IMR-90 (cell line): ENCODE data around the gene FYB2. TPM values are rescaled to one million over a fixed set of nuclear protein-coding genes. Genes with fewer than 3 reads are reported as not detected.

Experiments
- ATAC-seq: fragments of 200-7000 bp; cut with Tn5 transposase; 2 replicates; pipeline ENCODE4 v1.9.1; 2020; ENCODE audit warnings: low read depth, mild to moderate bottlenecking, moderate library complexity
- BruUV-seq: library from RNA; stranded (reverse); fragments of 400-500 nt; replicated peaks from 2 replicates; lab custom pipeline; 2021; lab: Mats Ljungman, UMichigan
- CTCF ChIA-PET: fragments of 300-600 bp; formaldehyde crosslinking; extraction: SDS; loops from one replicate; lab custom pipeline; 2021; ENCODE audit warnings: antibody characterized with exemption; lab: Yijun Ruan, JAX
- POLR2A ChIA-PET: fragments of 300-600 bp; sonication (Branson Sonifier 250); formaldehyde crosslinking; loops from one replicate; lab custom pipeline; 2022; ENCODE audit warnings: antibody characterized with exemption; ENCODE audit not compliant: unreplicated experiment; lab: Charles Lee
- DNase-seq: peaks from one replicate; pipeline ENCODE4 v3.0.0; 2013
- H2AFZ ChIP-seq: replicated peaks from 2 replicates; pipeline ENCODE3; 2013; ENCODE audit warnings: low read length, mild to moderate bottlenecking; ENCODE audit not compliant: poor library complexity
- H2AK5ac ChIP-seq: 2 replicates; pipeline ENCODE4 v1.6.1; 2013; ENCODE audit warnings: low read depth, low read length, inconsistent platforms
- H2AK9ac ChIP-seq: replicated peaks from 2 replicates; pipeline ENCODE3; 2013; ENCODE audit warnings: mild to moderate bottlenecking, low read depth, low read length, moderate library complexity; ENCODE audit not compliant: poor library complexity
- H2BK120ac ChIP-seq: 2 replicates; pipeline ENCODE4 v1.6.1; 2013; ENCODE audit warnings: low read depth, low read length, inconsistent platforms
- H2BK15ac ChIP-seq: 3 replicates; pipeline ENCODE4 v1.6.1; 2013; ENCODE audit warnings: low read depth, low read length, inconsistent platforms
- H2BK20ac ChIP-seq: 2 replicates; pipeline ENCODE4 v1.6.1; 2013; ENCODE audit warnings: low read depth, mild to moderate bottlenecking, inconsistent platforms, low read length, moderate library complexity
- H2BK5ac ChIP-seq: 2 replicates; pipeline ENCODE4 v1.6.1; 2013; ENCODE audit warnings: mild to moderate bottlenecking, low read depth, low read length, inconsistent platforms; ENCODE audit not compliant: poor library complexity, severe bottlenecking
- H3K14ac ChIP-seq: replicated peaks from 2 replicates; pipeline ENCODE4 v1.6.1; 2013; ENCODE audit warnings: low read depth, low read length, inconsistent platforms
- H3K18ac ChIP-seq: 2 replicates; pipeline ENCODE4 v1.6.1; 2013; ENCODE audit warnings: low read depth, low read length, control low read depth
- H3K23ac ChIP-seq: 2 replicates; pipeline ENCODE4 v1.6.1; 2013; ENCODE audit warnings: low read depth, low read length, inconsistent platforms
- H3K27ac ChIP-seq: 2 replicates; pipeline ENCODE4 v1.5.1; 2013; ENCODE audit warnings: mild to moderate bottlenecking, control low read depth, low read length; ENCODE audit not compliant: insufficient read depth
- H3K27me3 ChIP-seq: 2 replicates; pipeline ENCODE4 v1.6.1; 2013; ENCODE audit warnings: low read length; ENCODE audit not compliant: control insufficient read depth, insufficient read depth
- H3K36me3 ChIP-seq: 2 replicates; pipeline ENCODE4 v1.6.1; 2013; ENCODE audit warnings: low read length, mixed read lengths; ENCODE audit not compliant: control insufficient read depth, insufficient read depth
- H3K4ac ChIP-seq: 2 replicates; pipeline ENCODE4 v1.6.1; 2013; ENCODE audit warnings: low read depth, low read length, inconsistent platforms
- H3K4me1 ChIP-seq: 2 replicates; pipeline ENCODE4 v1.6.1; 2013; ENCODE audit warnings: low read length, mixed read lengths; ENCODE audit not compliant: control insufficient read depth, insufficient read depth
- H3K4me2 ChIP-seq: 2 replicates; pipeline ENCODE4 v1.6.1; 2013; ENCODE audit warnings: low read depth, mild to moderate bottlenecking, control low read depth, low read length, moderate library complexity
- H3K4me3 ChIP-seq: 2 replicates; pipeline ENCODE4 v1.5.1; 2013; ENCODE audit warnings: low read depth, mild to moderate bottlenecking, control low read depth, low read length, moderate library complexity; ENCODE audit not compliant: insufficient read depth
- H3K56ac ChIP-seq: 2 replicates; pipeline ENCODE4 v1.6.1; 2013; ENCODE audit warnings: low read length, inconsistent platforms; ENCODE audit not compliant: insufficient read depth; ENCODE audit errors: extremely low read depth
- H3K79me1 ChIP-seq, 2 experiments: 2 replicates each; pipeline ENCODE4 v1.6.1; 2013; ENCODE audit warnings: low read length in 2 of 2, inconsistent platforms in 1 of 2, low read depth in 1 of 2
- H3K9ac ChIP-seq: 2 replicates; pipeline ENCODE4 v1.6.1; 2013; ENCODE audit warnings: low read depth, low read length, control low read depth
- H3K9me1 ChIP-seq: 2 replicates; pipeline ENCODE4 v1.6.1; 2013; ENCODE audit warnings: low read length, inconsistent platforms; ENCODE audit not compliant: insufficient read depth
- H3K9me3 ChIP-seq: 2 replicates; pipeline ENCODE4 v1.6.1; 2013; ENCODE audit warnings: low read length; ENCODE audit not compliant: control insufficient read depth, insufficient read depth
- H4K20me1 ChIP-seq: 2 replicates; pipeline ENCODE4 v1.6.1; 2013; ENCODE audit warnings: low read length, inconsistent platforms; ENCODE audit not compliant: insufficient read depth
- H4K5ac ChIP-seq: 2 replicates; pipeline ENCODE4 v1.6.1; 2013; ENCODE audit warnings: mild to moderate bottlenecking, low read depth, low read length, control low read depth
- H4K8ac ChIP-seq, 2 experiments: 2 replicates each; pipeline ENCODE4 v1.6.1; 2013; ENCODE audit warnings: low read depth in 2 of 2, low read length in 2 of 2, control low read depth in 1 of 2, inconsistent platforms in 1 of 2
- H4K91ac ChIP-seq: 2 replicates; pipeline ENCODE4 v1.6.1; 2013; ENCODE audit warnings: low read depth, low read length, inconsistent platforms; ENCODE audit not compliant: insufficient read depth
- BHLHE40 ChIP-seq: fragments of 150-350 bp; IDR thresholded peaks from 2 replicates; pipeline ENCODE4 v1.6.1; 2016; ENCODE audit warnings: mild to moderate bottlenecking, low read depth, low read length
- CEBPB ChIP-seq: IDR thresholded peaks from 2 replicates; pipeline ENCODE4 v1.6.1; 2012; ENCODE audit warnings: low read depth, low read length, improper control_type of control experiment
- CHD1 ChIP-seq: IDR thresholded peaks from 2 replicates; pipeline ENCODE4 v1.6.1; 2012; ENCODE audit warnings: low read depth, low read length, improper control_type of control experiment
- CTCF ChIP-seq: conservative IDR thresholded peaks from 2 replicates; pipeline ENCODE4 v1.5.1; 2012; ENCODE audit warnings: mild to moderate bottlenecking, low read depth, low read length, improper control_type of control experiment
- ELK1 ChIP-seq: fragments of 150-350 bp; IDR thresholded peaks from 2 replicates; pipeline ENCODE4 v1.6.1; 2016; ENCODE audit warnings: low read depth, mild to moderate bottlenecking, low read length, moderate library complexity, borderline replicate concordance
- FOS ChIP-seq: fragments of 150-350 bp; IDR thresholded peaks from 2 replicates; pipeline ENCODE4 v1.6.1; 2016; ENCODE audit warnings: low read depth, low read length
- MAFK ChIP-seq: IDR thresholded peaks from 2 replicates; pipeline ENCODE4 v1.6.1; 2012; ENCODE audit warnings: low read depth, low read length, improper control_type of control experiment
- MAZ ChIP-seq: IDR thresholded peaks from 2 replicates; pipeline ENCODE4 v1.6.1; 2012; ENCODE audit warnings: low read depth, mild to moderate bottlenecking, low read length, improper control_type of control experiment, moderate library complexity, borderline replicate concordance
- MXI1 ChIP-seq: IDR thresholded peaks from 2 replicates; pipeline ENCODE4 v1.6.1; 2012; ENCODE audit warnings: low read depth, mild to moderate bottlenecking, low read length, moderate library complexity, borderline replicate concordance
- NFE2L2 ChIP-seq: fragments of 150-350 bp; IDR thresholded peaks from 2 replicates; pipeline ENCODE4 v1.6.1; 2016; ENCODE audit warnings: low read depth, mild to moderate bottlenecking, low read length
- POLR2A ChIP-seq: IDR thresholded peaks from 2 replicates; pipeline ENCODE4 v1.6.1; 2012; ENCODE audit warnings: mild to moderate bottlenecking, low read depth, low read length
- RAD21 ChIP-seq: IDR thresholded peaks from 2 replicates; pipeline ENCODE4 v1.6.1; 2012; ENCODE audit warnings: low read length, improper control_type of control experiment
- RCOR1 ChIP-seq: IDR thresholded peaks from 2 replicates; pipeline ENCODE4 v1.6.1; 2012; ENCODE audit warnings: mild to moderate bottlenecking, low read length, improper control_type of control experiment; ENCODE audit not compliant: insufficient replicate concordance
- RFX5 ChIP-seq: IDR thresholded peaks from 2 replicates; pipeline ENCODE4 v1.8.0; 2012; ENCODE audit warnings: low read depth, mild to moderate bottlenecking, low read length, moderate library complexity
- SMC3 ChIP-seq: fragments of 150-350 bp; IDR thresholded peaks from 2 replicates; pipeline ENCODE4 v1.6.1; 2016; ENCODE audit warnings: low read depth, mild to moderate bottlenecking, antibody characterized with exemption, low read length, moderate library complexity
- USF2 ChIP-seq: fragments of 150-350 bp; IDR thresholded peaks from 2 replicates; pipeline ENCODE4 v1.6.1; 2017; ENCODE audit warnings: mild to moderate bottlenecking, antibody characterized with exemption, low read length, low read depth
- WGBS, 2 experiments: methylation state at CpG; one replicate each; pipeline versions ENCODE4 v1.1.5 to v1.1.7; 2013; ENCODE audit warnings: missing lambda C conversion rate in 2 of 2; ENCODE audit not compliant: insufficient read length in 1 of 2; ENCODE audit errors: extremely low coverage in 2 of 2; 5-methylcytosine and 5-hydroxymethylcytosine counted together
- dilution Hi-C: fragments of 300-500 bp; cut with HindIII; formaldehyde crosslinking; loops from one replicate; pipeline ENCODE4 v1.14.3; 2018; ENCODE audit warnings: low sequenced_read_pairs; ENCODE audit not compliant: unreplicated experiment
- in situ Hi-C: fragments of 300-500 bp; cut with MboI; formaldehyde crosslinking; loops from 3 replicates; pipeline ENCODE4 v1.14.3; 2019; ENCODE audit warnings: low sequenced_read_pairs, inconsistent platforms, mixed read lengths
- intact Hi-C: fragments of 100-400 bp; cut with micrococcal nuclease; formaldehyde crosslinking; loops from 2 replicates; pipeline ENCODE4 v1.10.0; 2022
- polyA plus RNA-seq, 3 experiments: library from polyadenylated mRNA; depleted of rRNA; stranded (reverse); fragments of >200 nt; gene quantifications; 2 replicates each; pipeline ENCODE4 v1.2.3, GENCODE V29; 2012; ENCODE audit warnings: low replicate concordance in 1 of 3
- total RNA-seq: library from RNA; depleted of rRNA; stranded (reverse); fragments of >200 nt; gene quantifications from 2 replicates; pipeline ENCODE4 v1.2.3, GENCODE V29; 2012

The FYB2 gene
- total and polyA plus RNA-seq, 2 of the 4 experiments (the other 2 are of a cell fraction): under 0.01 TPM; not detected in 1

- Histone ChIP-seq H3K4me1 (no peaks in the 10 kb centered on the region), H2AK9ac (no peak within 1 kb of the TSS), H2BK20ac (no peak within 1 kb of the TSS), H4K8ac (no peak within 1 kb of the TSS), H3K9me1 (no peaks in the 10 kb centered on the region), H2AFZ (no peak within 1 kb of the TSS), H3K36me3 (no peaks in the 10 kb centered on the region), H2BK15ac (no peak within 1 kb of the TSS), H4K5ac (no peak within 1 kb of the TSS), H4K91ac (no peak within 1 kb of the TSS), H3K14ac (no peak within 1 kb of the TSS), H3K79me1 (no peaks in the 10 kb centered on the region), H3K4me2 (no peak within 1 kb of the TSS), H3K23ac (no peak within 1 kb of the TSS), H3K18ac (no peak within 1 kb of the TSS), H2AK5ac (no peak within 1 kb of the TSS), H3K27ac (no peak within 1 kb of the TSS), H3K9me3 (no peaks in the 10 kb centered on the region), H2BK5ac (no peak within 1 kb of the TSS), H4K20me1 (no peaks in the 10 kb centered on the region), H3K56ac (no peak within 1 kb of the TSS), H3K27me3 (no peaks in the 10 kb centered on the region), H3K4me3 (no peak within 1 kb of the TSS), H2BK120ac (no peak within 1 kb of the TSS), H3K9ac (no peak within 1 kb of the TSS), H3K4ac (no peak within 1 kb of the TSS)
- ATAC-seq: no peak
- CTCF ChIA-PET: interaction anchor here (1.6 kb wide), 1 partner anchor 10 kb away, joined by 3 read pairs; no protein-coding TSS in a partner anchor
- dilution Hi-C loops: no loop called here
- in situ Hi-C loops: no loop called here
- intact Hi-C loops: no loop called here
- BruUV-seq: no TSS peak
- TF ChIP-seq MAZ (no peak), BHLHE40 (no peak), SMC3 (no peak), RAD21 (no peak), CTCF (no peak), ELK1 (no peak), FOS (no peak), MXI1 (no peak), CEBPB (no peak), CHD1 (no peak), RFX5 (no peak), USF2 (no peak), RCOR1 (no peak), NFE2L2 (no peak), POLR2A (no peak), MAFK (no peak)
- POLR2A ChIA-PET: no interaction called here
- WGBS, 2 experiments: no CpG with 5 or more reads among the region's 3 CpGs
- DNase-seq: no peak
Observed at GRCh38 chr1:56854521-56855099, 35.4 kb upstream of the FYB2 start, which contains the start of gene C8A. TSS of gene C8A (plus strand) at chr1:56854797. CDS start at chr1:56854902, 105 bp downstream.
